ENCODE results near the gene RFNG. TPM values are rescaled to one million over a fixed set of nuclear protein-coding genes. Genes with fewer than 3 reads are reported as not detected.

Gene RFNG
- total RNA-seq, 1 experiment from 2014 or later = 40.4 TPM

GRCh38 chr17:82024859-82025258 is 26.8 kb downstream of the RFNG start:
- no peaks in the 10 kb centered on the region for H3K9me2 ChIP-seq (ENCODE audit: insufficient read depth)
- H3K79me2 ChIP-seq (ENCODE audit: low read depth) = peaks cover 11% of the 10 kb centered on the region; the same call in 1 of the 2 replicates
- no peak overlapping the region for H3K4me3 ChIP-seq
- H3K27ac ChIP-seq = no peak overlapping the region
- intact Hi-C loops (cut with micrococcal nuclease; ENCODE audit: unreplicated experiment) = loop anchor here (5.0 kb wide), 1 partner anchor 343 kb away; the partner anchor contains the start of genes ARL16 and HGS
- H3F3A ChIP-seq (ENCODE audit: insufficient read depth, low read depth) = peaks cover 6% of the 10 kb centered on the region; the same call in 1 of the 2 replicates
- ChIA-PET CTCF (no interaction called here), POLR2A (ENCODE audit: unreplicated experiment) (no interaction called here)
- no peak for DNase-seq
- H3K4me1 ChIP-seq (replicated peaks; ENCODE audit: insufficient read depth) = peaks cover 6% of the 10 kb centered on the region; the same call in 1 of the 2 replicates
- no TSS peak for BruUV-seq (replicated peaks)
- no peak overlapping the region for H3K4me2 ChIP-seq
- TF ChIP-seq EZH2 (IDR thresholded peaks at IDR 0.05; ENCODE audit: low read depth) = no peak
- TF ChIP-seq, protein P1, sequence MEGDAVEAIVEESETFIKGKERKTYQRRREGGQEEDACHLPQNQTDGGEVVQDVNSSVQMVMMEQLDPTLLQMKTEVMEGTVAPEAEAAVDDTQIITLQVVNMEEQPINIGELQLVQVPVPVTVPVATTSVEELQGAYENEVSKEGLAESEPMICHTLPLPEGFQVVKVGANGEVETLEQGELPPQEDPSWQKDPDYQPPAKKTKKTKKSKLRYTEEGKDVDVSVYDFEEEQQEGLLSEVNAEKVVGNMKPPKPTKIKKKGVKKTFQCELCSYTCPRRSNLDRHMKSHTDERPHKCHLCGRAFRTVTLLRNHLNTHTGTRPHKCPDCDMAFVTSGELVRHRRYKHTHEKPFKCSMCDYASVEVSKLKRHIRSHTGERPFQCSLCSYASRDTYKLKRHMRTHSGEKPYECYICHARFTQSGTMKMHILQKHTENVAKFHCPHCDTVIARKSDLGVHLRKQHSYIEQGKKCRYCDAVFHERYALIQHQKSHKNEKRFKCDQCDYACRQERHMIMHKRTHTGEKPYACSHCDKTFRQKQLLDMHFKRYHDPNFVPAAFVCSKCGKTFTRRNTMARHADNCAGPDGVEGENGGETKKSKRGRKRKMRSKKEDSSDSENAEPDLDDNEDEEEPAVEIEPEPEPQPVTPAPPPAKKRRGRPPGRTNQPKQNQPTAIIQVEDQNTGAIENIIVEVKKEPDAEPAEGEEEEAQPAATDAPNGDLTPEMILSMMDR (conservative IDR thresholded peaks at IDR 0.05) = no peak
- H4K20me1 ChIP-seq (ENCODE audit: insufficient read depth) = peaks cover 5% of the 10 kb centered on the region; the same call in 1 of the 2 replicates
- H3K36me3 ChIP-seq (ENCODE audit: low read depth) = no peaks in the 10 kb centered on the region
- no peaks in the 10 kb centered on the region for H3K27me3 ChIP-seq (ENCODE audit: insufficient read depth, low read depth)
- no peak overlapping the region for H2AFZ ChIP-seq
- H3K9me3 ChIP-seq (ENCODE audit: insufficient read depth, low read depth) = no peaks in the 10 kb centered on the region

- peak overlapping the region; percentile 67 for H3K4me3 ChIP-seq
- no peaks in the 10 kb centered on the region for H3K27me3 ChIP-seq (ENCODE audit: insufficient read depth, low read depth)
- peak overlapping the region; percentile 77 for H2AFZ ChIP-seq
- ChIA-PET POLR2A (ENCODE audit: unreplicated experiment) (interaction anchor here (0.5 to 0.7 kb wide), 4 partner anchors 8 to 297 kb away, joined by 3 to 4 read pairs (median 4); partner anchors contain the start of gene RAC3), CTCF (interaction anchor here (0.7 to 3.2 kb wide), 5 partner anchors 14 to 98 kb away, joined by 3 to 18 read pairs (median 10); partner anchors contain the start of gene DCXR)
- no peaks in the 10 kb centered on the region for H3K9me3 ChIP-seq (ENCODE audit: insufficient read depth, low read depth)
- no TSS peak for BruUV-seq (replicated peaks)
- intact Hi-C loops (cut with micrococcal nuclease; ENCODE audit: unreplicated experiment) = loop anchor here (1.0 to 5.0 kb wide), 6 partner anchors 8 to 341 kb away; partner anchors contain the start of genes ARHGDIA, ARL16, FASN and HGS
- no peak for TF ChIP-seq EZH2 (IDR thresholded peaks at IDR 0.05; ENCODE audit: low read depth)
- no peaks in the 10 kb centered on the region for H3K36me3 ChIP-seq (ENCODE audit: low read depth)
- H3K4me1 ChIP-seq (replicated peaks; ENCODE audit: insufficient read depth) = peaks cover 6% of the 10 kb centered on the region; the same call in 1 of the 2 replicates
- peaks cover 6% of the 10 kb centered on the region; the same call in 1 of the 2 replicates for H3F3A ChIP-seq (ENCODE audit: insufficient read depth, low read depth)
- DNase-seq = peak in 1 of 2 experiments; percentile 45
- H4K20me1 ChIP-seq (ENCODE audit: insufficient read depth) = peaks cover 5% of the 10 kb centered on the region; the same call in 1 of the 2 replicates
- H3K27ac ChIP-seq = no peak overlapping the region
- peak overlapping the region; percentile 85 for H3K4me2 ChIP-seq
- H3K79me2 ChIP-seq (ENCODE audit: low read depth) = peaks cover 11% of the 10 kb centered on the region; the same call in 1 of the 2 replicates
- no peaks in the 10 kb centered on the region for H3K9me2 ChIP-seq (ENCODE audit: insufficient read depth)
These were observed 28.0 kb downstream of the RFNG start for GRCh38 chr17:82023447-82024241.

GRCh38 chr17:82022981-82023446 is 28.6 kb downstream of the RFNG start, which contains the start of gene LRRC45:
Gene LRRC45, plus strand, starts transcription at chr17:82023305. Its CDS starts 339 bp downstream, at chr17:82023644.
- Histone ChIP-seq H3K4me2 (peak within 1 kb of the TSS; percentile 89), H2AFZ (peak within 1 kb of the TSS; percentile 79), H3K4me1 (replicated peaks; ENCODE audit: insufficient read depth) (peaks cover 6% of the 10 kb centered on the region; the same call in 1 of the 2 replicates), H3K27ac (no peak within 1 kb of the TSS), H3F3A (ENCODE audit: insufficient read depth, low read depth) (peaks cover 6% of the 10 kb centered on the region; the same call in 1 of the 2 replicates), H3K4me3 (peak within 1 kb of the TSS; percentile 84), H3K9me2 (ENCODE audit: insufficient read depth) (no peaks in the 10 kb centered on the region), H3K36me3 (ENCODE audit: low read depth) (no peaks in the 10 kb centered on the region), H3K79me2 (ENCODE audit: low read depth) (peaks cover 11% of the 10 kb centered on the region; the same call in 1 of the 2 replicates), H3K9me3 (ENCODE audit: insufficient read depth, low read depth) (no peaks in the 10 kb centered on the region), H4K20me1 (ENCODE audit: insufficient read depth) (peaks cover 5% of the 10 kb centered on the region; the same call in 1 of the 2 replicates), H3K27me3 (ENCODE audit: insufficient read depth, low read depth) (no peaks in the 10 kb centered on the region)
- CTCF ChIA-PET = interaction anchor here (0.7 to 3.2 kb wide), 7 partner anchors 15 to 301 kb away, joined by 3 to 18 read pairs (median 10); partner anchors contain the start of gene DCXR
- POLR2A ChIA-PET (ENCODE audit: unreplicated experiment) = interaction anchor here (0.5 to 1.0 kb wide), 11 partner anchors 9 to 524 kb away, joined by 3 to 14 read pairs (median 4); partner anchors contain the start of gene RAC3
- intact Hi-C loops (cut with micrococcal nuclease; ENCODE audit: unreplicated experiment) = loop anchor here (1.0 to 5.0 kb wide), 6 partner anchors 8 to 341 kb away; partner anchors contain the start of genes ARHGDIA, ARL16, FASN and HGS
- peak; percentile 92 to 100 for DNase-seq
- TF ChIP-seq EZH2 (IDR thresholded peaks at IDR 0.05; ENCODE audit: low read depth) = no peak
- TF ChIP-seq, protein P1 (conservative IDR thresholded peaks at IDR 0.05) = no peak
- no TSS peak for BruUV-seq (replicated peaks)

Measured in PC-9 (cell line).